Measurements from ENCODE around the gene ABCG8. TPM values are rescaled to one million over a fixed set of nuclear protein-coding genes. Genes with fewer than 3 reads are reported as not detected.
"Not testable (repeated sequence)": the region's sequence is repeated elsewhere in the genome, so short reads cannot be mapped to it uniquely, and the experiment has no call there.

ABCG8 gene
- total and polyA plus RNA-seq, 2 donors (not counting 1 experiment from before 2014, with no cell fraction given) = not detected

DNA sequence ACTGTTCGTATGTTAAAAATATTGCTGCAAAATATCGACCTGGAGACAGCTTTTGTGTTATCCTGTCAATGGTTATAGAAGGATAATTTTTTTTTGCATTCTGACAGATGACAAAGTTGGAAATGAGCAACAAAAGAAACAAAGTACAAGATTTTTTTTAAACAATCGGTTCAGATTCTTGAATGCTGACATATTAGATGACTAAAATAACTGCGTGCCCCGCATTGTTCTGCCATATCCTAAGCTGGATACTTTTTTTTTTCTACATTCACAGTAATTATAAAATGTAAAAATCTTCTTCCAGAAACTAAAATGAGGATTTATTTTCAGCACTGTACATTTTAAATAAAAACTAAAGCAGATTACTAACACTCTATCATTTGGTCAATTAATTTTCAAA, 67.1 kb downstream of the ABCG8 start:
- Histone ChIP-seq H3K9me3 (ENCODE audit: control extremely low read depth in 1 of 3, control insufficient read depth in 2 of 3, insufficient read depth in 1 of 3, low read length in 2 of 3) (no peaks in the 10 kb centered on the region), H3K4me3 (ENCODE audit: control extremely low read depth in 1 of 5, extremely low read depth in 1 of 5, insufficient read depth in 1 of 5, low read depth in 2 of 5, low read length in 4 of 5) (no peak overlapping the region), H3K4me2 (replicated peaks; ENCODE audit: low read depth, low read length, poor library complexity, severe bottlenecking) (no peak overlapping the region), H3K27me3 (replicated peaks in 1 of 4; ENCODE audit: control extremely low read depth in 1 of 4, control insufficient read depth in 3 of 4, insufficient read depth in 4 of 4, low read length in 3 of 4) (no peaks in the 10 kb centered on the region), H3K79me2 (ENCODE audit: control insufficient read depth, insufficient read depth, low read length) (no peaks in the 10 kb centered on the region), H4K20me1 (ENCODE audit: control insufficient read depth, insufficient read depth, low read length, poor library complexity, severe bottlenecking) (no peaks in the 10 kb centered on the region), H2AFZ (ENCODE audit: insufficient read depth, low read depth, low read length, poor library complexity, severe bottlenecking) (no peak overlapping the region), H3K4me1 (ENCODE audit: control insufficient read depth in 2 of 2, insufficient read depth in 2 of 2, low read length in 2 of 2) (no peaks in the 10 kb centered on the region), H3K27ac (ENCODE audit: low read length in 2 of 2) (no peak overlapping the region), H3K9ac (ENCODE audit: low read length) (no peak overlapping the region), H3K36me3 (replicated peaks in 1 of 2; ENCODE audit: control extremely low read depth in 1 of 2, control insufficient read depth in 1 of 2, extremely low read depth in 1 of 2, insufficient read depth in 2 of 2, low read length in 1 of 2) (peaks cover 13 to 20% of the 10 kb centered on the region in 2 experiments)
- TF ChIP-seq, protein P1, sequence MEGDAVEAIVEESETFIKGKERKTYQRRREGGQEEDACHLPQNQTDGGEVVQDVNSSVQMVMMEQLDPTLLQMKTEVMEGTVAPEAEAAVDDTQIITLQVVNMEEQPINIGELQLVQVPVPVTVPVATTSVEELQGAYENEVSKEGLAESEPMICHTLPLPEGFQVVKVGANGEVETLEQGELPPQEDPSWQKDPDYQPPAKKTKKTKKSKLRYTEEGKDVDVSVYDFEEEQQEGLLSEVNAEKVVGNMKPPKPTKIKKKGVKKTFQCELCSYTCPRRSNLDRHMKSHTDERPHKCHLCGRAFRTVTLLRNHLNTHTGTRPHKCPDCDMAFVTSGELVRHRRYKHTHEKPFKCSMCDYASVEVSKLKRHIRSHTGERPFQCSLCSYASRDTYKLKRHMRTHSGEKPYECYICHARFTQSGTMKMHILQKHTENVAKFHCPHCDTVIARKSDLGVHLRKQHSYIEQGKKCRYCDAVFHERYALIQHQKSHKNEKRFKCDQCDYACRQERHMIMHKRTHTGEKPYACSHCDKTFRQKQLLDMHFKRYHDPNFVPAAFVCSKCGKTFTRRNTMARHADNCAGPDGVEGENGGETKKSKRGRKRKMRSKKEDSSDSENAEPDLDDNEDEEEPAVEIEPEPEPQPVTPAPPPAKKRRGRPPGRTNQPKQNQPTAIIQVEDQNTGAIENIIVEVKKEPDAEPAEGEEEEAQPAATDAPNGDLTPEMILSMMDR (IDR thresholded peaks at IDR 0.05) = no peak
- TF ChIP-seq EZH2 (IDR thresholded peaks at IDR 0.05; ENCODE audit: borderline replicate concordance, insufficient read depth, low read depth, low read length, poor library complexity, severe bottlenecking) = no peak
- ATAC-seq (ENCODE audit: low read depth) (no peak), DNase-seq (no peak)
- POLR2A ChIA-PET = no interaction called here
- intact Hi-C loops (cut with micrococcal nuclease) = no loop called here
- H3K4me1 Mint-ChIP-seq = no peaks in the 10 kb centered on the region
- CTCF ChIA-PET = no interaction called here
- 60% methylated on average over 1 of the region's 5 CpGs for WGBS (ENCODE audit: insufficient coverage)
- no peak overlapping the region for H3K27ac Mint-ChIP-seq
- no peaks in the 10 kb centered on the region for H3K27me3 Mint-ChIP-seq
- H3K9me3 Mint-ChIP-seq (ENCODE audit: insufficient read depth) = no peaks in the 10 kb centered on the region
- H3K4me3 Mint-ChIP-seq = no peak overlapping the region

DNA sequence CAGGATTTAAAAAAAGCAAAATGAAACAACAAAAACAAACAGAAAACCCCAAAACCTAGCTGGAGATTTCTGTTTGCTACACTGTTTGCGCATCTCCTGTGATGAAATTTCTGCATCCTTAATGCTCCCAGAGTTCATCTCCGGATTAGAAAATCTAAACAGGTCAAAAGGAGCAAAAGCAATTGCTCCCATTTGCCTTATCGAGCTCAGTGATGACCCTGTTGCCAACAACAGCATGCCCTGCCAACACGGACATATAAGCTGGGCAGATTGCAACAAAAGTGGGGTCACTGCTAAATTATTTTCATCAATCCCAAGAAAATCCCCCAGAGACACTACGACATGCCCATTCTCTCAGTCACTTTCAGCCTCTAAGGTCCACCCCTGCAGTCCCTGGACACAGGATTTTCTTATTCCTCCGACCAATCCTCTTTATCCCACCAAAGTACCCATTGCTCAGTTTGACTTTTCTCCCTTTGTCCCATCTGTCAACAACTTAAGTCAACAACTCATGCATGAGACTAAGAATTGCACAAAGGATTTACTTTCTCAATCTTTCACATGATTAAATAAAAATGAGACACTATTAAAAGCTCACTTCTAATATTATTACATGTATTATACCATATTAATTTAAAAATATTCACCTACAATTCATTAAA, 67.8 kb downstream of the ABCG8 start:
- no peak for TF ChIP-seq EZH2 (IDR thresholded peaks at IDR 0.05; ENCODE audit: borderline replicate concordance, insufficient read depth, low read depth, low read length, poor library complexity, severe bottlenecking)
- TF ChIP-seq, protein P1 (IDR thresholded peaks at IDR 0.05) = no peak
- Histone ChIP-seq H3K79me2 (ENCODE audit: control insufficient read depth, insufficient read depth, low read length) (no peaks in the 10 kb centered on the region), H3K4me1 (ENCODE audit: control insufficient read depth in 2 of 2, insufficient read depth in 2 of 2, low read length in 2 of 2) (no peaks in the 10 kb centered on the region), H3K4me3 (ENCODE audit: control extremely low read depth in 1 of 5, extremely low read depth in 1 of 5, insufficient read depth in 1 of 5, low read depth in 2 of 5, low read length in 4 of 5) (no peak overlapping the region), H2AFZ (ENCODE audit: insufficient read depth, low read depth, low read length, poor library complexity, severe bottlenecking) (no peak overlapping the region), H3K9me3 (ENCODE audit: control extremely low read depth in 1 of 3, control insufficient read depth in 2 of 3, insufficient read depth in 1 of 3, low read length in 2 of 3) (no peaks in the 10 kb centered on the region), H3K27me3 (replicated peaks in 1 of 4; ENCODE audit: control extremely low read depth in 1 of 4, control insufficient read depth in 3 of 4, insufficient read depth in 4 of 4, low read length in 3 of 4) (no peaks in the 10 kb centered on the region), H3K9ac (ENCODE audit: low read length) (no peak overlapping the region), H3K27ac (ENCODE audit: low read length in 2 of 2) (no peak overlapping the region), H4K20me1 (ENCODE audit: control insufficient read depth, insufficient read depth, low read length, poor library complexity, severe bottlenecking) (no peaks in the 10 kb centered on the region), H3K36me3 (replicated peaks in 1 of 2; ENCODE audit: control extremely low read depth in 1 of 2, control insufficient read depth in 1 of 2, extremely low read depth in 1 of 2, insufficient read depth in 2 of 2, low read length in 1 of 2) (peaks cover 9 to 21% of the 10 kb centered on the region in 2 experiments), H3K4me2 (replicated peaks; ENCODE audit: low read depth, low read length, poor library complexity, severe bottlenecking) (no peak overlapping the region)
- Mint-ChIP-seq H3K9me3 (ENCODE audit: insufficient read depth) (no peaks in the 10 kb centered on the region), H3K4me3 (no peak overlapping the region), H3K4me1 (no peaks in the 10 kb centered on the region), H3K27ac (no peak overlapping the region), H3K27me3 (no peaks in the 10 kb centered on the region)
- no peak for DNase-seq
- 97% methylated on average over 6 of the region's 6 CpGs for WGBS (ENCODE audit: insufficient coverage)
- ATAC-seq (ENCODE audit: low read depth) = no peak
- POLR2A ChIA-PET = no interaction called here
- CTCF ChIA-PET = no interaction called here
- intact Hi-C loops (cut with micrococcal nuclease) = no loop called here

DNA sequence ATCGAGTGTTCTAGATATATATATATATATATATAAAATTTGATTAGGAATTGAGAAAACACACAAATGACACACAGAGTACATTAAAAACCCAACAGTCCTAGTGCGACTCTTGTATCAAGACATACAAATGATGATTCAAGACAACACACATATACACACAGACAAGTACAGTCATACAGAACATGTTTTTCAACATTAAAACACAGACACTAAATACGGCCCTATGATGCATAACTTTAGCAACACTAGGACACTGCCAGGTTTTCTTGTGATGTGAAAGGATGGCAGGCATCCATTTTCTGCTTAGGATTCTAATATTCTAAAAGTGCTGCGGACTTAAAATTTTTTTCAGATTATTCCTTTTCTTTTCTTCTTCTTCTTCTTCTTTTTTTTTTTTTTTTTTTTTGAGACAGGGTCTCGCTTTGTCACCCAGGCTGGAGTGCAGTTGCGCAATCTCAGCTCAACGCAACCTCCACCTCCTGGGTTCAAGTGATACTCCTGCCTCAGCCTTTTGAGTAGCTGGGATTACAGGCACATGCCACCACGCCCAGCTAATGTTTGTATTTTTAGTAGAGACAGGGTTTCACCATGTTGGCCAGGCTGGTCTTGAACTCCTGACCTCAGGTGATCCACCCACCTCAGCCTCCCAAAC, 72.5 kb downstream of the ABCG8 start:
- H3K27me3 ChIP-seq (replicated peaks in 1 of 4; ENCODE audit: control extremely low read depth in 1 of 4, control insufficient read depth in 3 of 4, insufficient read depth in 4 of 4, low read length in 3 of 4); H3K27ac Mint-ChIP-seq; H3K4me1 Mint-ChIP-seq; H4K20me1 ChIP-seq (ENCODE audit: control insufficient read depth, insufficient read depth, low read length, poor library complexity, severe bottlenecking); POLR2A ChIA-PET; intact Hi-C loops (cut with micrococcal nuclease); H3K79me2 ChIP-seq (ENCODE audit: control insufficient read depth, insufficient read depth, low read length); H3K4me3 Mint-ChIP-seq; DNase-seq; H3K9ac ChIP-seq (ENCODE audit: low read length); H2AFZ ChIP-seq (ENCODE audit: insufficient read depth, low read depth, low read length, poor library complexity, severe bottlenecking); H3K9me3 ChIP-seq (ENCODE audit: control extremely low read depth in 1 of 3, control insufficient read depth in 2 of 3, insufficient read depth in 1 of 3, low read length in 2 of 3); H3K4me3 ChIP-seq (ENCODE audit: control extremely low read depth in 1 of 5, extremely low read depth in 1 of 5, insufficient read depth in 1 of 5, low read depth in 2 of 5, low read length in 4 of 5); H3K27ac ChIP-seq (ENCODE audit: low read length in 2 of 2); CTCF ChIA-PET; ATAC-seq (ENCODE audit: low read depth); H3K4me1 ChIP-seq (ENCODE audit: control insufficient read depth in 2 of 2, insufficient read depth in 2 of 2, low read length in 2 of 2); H3K9me3 Mint-ChIP-seq (ENCODE audit: insufficient read depth); H3K27me3 Mint-ChIP-seq; H3K4me2 ChIP-seq (replicated peaks; ENCODE audit: low read depth, low read length, poor library complexity, severe bottlenecking): not testable (repeated sequence)
- peaks cover 6 to 15% of the 10 kb centered on the region in 2 experiments for H3K36me3 ChIP-seq (replicated peaks in 1 of 2; ENCODE audit: control extremely low read depth in 1 of 2, control insufficient read depth in 1 of 2, extremely low read depth in 1 of 2, insufficient read depth in 2 of 2, low read length in 1 of 2)
- WGBS (ENCODE audit: insufficient coverage) = 100% methylated on average over 2 of the region's 8 CpGs

Measured in B cell (primary cell).